OCI-LY3 (cell line): ENCODE measurements around the gene PCDHB14.

Experiments
- EZH2phosphoT487 ChIP-seq: fragments of 200-600 bp; shearing (Covaris generic); IDR thresholded peaks from 2 replicates; pipeline ENCODE4 v1.6.1; 2018; ENCODE audit warnings: antibody characterized with exemption, mixed run types, low read depth
- TF ChIP-seq, protein P1 (sequence below): fragments of 200-600, 300-600 bp; sonication (generic); IDR thresholded peaks from 2 replicates; pipeline ENCODE4 v1.5.1; 2014; ENCODE audit warnings: antibody characterized with exemption, low read length, low read depth

DNA sequence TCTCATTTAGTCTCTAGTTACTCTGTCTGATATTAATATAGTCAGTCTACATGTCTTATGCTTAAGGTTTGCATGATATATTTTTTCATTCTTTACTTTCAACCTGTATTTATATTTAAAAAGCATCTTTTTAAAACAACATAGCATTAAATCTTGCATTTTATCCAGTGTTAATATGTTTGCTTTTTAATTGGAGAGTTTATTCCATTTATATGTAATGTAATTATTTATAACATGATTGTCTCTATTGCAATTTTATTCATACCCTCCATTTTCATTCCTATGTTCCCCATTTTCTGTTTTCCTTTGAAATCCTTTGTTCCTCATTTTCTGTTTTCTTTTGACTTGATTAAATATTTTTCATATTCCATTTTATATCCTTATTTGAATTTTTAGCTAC, 35.3 kb downstream of the PCDHB14 start:
- TF ChIP-seq, protein P1, sequence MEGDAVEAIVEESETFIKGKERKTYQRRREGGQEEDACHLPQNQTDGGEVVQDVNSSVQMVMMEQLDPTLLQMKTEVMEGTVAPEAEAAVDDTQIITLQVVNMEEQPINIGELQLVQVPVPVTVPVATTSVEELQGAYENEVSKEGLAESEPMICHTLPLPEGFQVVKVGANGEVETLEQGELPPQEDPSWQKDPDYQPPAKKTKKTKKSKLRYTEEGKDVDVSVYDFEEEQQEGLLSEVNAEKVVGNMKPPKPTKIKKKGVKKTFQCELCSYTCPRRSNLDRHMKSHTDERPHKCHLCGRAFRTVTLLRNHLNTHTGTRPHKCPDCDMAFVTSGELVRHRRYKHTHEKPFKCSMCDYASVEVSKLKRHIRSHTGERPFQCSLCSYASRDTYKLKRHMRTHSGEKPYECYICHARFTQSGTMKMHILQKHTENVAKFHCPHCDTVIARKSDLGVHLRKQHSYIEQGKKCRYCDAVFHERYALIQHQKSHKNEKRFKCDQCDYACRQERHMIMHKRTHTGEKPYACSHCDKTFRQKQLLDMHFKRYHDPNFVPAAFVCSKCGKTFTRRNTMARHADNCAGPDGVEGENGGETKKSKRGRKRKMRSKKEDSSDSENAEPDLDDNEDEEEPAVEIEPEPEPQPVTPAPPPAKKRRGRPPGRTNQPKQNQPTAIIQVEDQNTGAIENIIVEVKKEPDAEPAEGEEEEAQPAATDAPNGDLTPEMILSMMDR: no peak
- no peak for TF ChIP-seq EZH2phosphoT487
